ENCODE data around the gene MAP3K19.
"Not testable (repeated sequence)": the region's sequence is repeated elsewhere in the genome, so short reads cannot be mapped to it uniquely, and the experiment has no call there.

Gene MAP3K19, protein sequence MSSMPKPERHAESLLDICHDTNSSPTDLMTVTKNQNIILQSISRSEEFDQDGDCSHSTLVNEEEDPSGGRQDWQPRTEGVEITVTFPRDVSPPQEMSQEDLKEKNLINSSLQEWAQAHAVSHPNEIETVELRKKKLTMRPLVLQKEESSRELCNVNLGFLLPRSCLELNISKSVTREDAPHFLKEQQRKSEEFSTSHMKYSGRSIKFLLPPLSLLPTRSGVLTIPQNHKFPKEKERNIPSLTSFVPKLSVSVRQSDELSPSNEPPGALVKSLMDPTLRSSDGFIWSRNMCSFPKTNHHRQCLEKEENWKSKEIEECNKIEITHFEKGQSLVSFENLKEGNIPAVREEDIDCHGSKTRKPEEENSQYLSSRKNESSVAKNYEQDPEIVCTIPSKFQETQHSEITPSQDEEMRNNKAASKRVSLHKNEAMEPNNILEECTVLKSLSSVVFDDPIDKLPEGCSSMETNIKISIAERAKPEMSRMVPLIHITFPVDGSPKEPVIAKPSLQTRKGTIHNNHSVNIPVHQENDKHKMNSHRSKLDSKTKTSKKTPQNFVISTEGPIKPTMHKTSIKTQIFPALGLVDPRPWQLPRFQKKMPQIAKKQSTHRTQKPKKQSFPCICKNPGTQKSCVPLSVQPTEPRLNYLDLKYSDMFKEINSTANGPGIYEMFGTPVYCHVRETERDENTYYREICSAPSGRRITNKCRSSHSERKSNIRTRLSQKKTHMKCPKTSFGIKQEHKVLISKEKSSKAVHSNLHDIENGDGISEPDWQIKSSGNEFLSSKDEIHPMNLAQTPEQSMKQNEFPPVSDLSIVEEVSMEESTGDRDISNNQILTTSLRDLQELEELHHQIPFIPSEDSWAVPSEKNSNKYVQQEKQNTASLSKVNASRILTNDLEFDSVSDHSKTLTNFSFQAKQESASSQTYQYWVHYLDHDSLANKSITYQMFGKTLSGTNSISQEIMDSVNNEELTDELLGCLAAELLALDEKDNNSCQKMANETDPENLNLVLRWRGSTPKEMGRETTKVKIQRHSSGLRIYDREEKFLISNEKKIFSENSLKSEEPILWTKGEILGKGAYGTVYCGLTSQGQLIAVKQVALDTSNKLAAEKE (N-terminal part only)

DNA sequence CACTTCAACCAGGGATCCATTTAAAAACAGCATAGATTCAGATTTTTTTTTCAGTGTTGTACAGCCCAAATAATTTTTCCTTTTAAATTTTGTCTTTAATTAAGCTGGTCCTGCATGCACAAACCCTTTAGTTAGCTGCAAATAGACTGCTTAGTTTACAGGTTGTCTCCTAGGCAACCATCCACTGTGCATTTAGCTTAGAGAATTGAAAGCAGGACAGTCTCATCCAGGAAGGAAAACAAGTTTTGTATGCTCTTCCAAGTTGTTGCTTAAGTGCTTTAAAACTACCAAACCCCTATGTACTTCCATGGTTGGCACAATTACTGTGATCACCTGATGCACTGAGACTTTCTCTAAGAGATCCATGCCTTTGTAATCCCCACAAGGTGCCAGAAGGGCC is at the start of gene MAP3K19:
MAP3K19 (minus strand) TSS at position 148 of the 400 bp plus-strand sequence. CDS start 22,800 bp downstream, outside the sequence.
- no peak for DNase-seq

- no peak for DNase-seq
Observed at GRCh38 chr2:135096665-135097446, 49.6 kb upstream of the MAP3K19 start.

DNA sequence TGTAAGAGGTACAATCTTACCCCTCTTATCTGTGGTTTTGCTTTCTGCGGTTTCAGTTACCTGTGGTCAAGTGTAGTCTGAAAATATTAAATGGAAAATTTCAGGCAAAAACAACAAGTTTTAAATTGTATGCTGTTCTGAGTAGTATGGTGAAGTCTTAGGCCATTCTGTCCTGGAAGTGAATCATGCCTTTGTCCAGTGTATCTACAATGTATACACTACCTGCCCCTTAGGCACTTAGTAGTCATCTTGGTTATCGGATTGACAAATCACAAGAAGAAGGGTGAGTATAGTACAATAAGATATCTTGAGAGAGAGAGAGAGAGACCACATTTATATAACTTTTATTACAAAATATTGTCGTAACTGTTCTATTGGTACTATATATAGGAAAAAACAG is 48.3 kb upstream of the MAP3K19 start:
- DNase-seq = no peak

- no peak for DNase-seq
Observed at GRCh38 chr2:135094508-135094907, 47.3 kb upstream of the MAP3K19 start.

- no peak for DNase-seq
Observed at GRCh38 chr2:135093670-135094330, 46.6 kb upstream of the MAP3K19 start.

GRCh38 chr2:135093193-135093592 is 45.9 kb upstream of the MAP3K19 start:
- no peak for DNase-seq

DNA sequence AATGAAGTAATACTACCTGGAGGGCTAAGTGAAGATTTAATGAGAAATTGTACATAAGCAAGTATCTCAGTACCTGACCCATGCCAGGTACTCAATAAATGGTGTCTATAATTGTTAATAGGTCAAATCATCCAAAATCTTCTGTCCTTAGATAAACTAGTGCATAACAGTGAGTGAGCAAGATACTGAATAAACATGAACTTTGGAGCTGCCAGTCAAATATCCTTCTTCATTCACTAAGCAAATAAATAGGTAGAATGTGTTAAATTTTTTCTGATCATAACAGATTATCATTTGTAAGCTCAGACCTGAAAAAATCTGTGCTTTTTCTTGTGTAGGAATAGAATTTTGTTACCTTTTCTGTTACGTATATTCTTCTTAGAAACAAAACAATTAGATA is 44.4 kb upstream of the MAP3K19 start:
- DNase-seq = no peak

- DNase-seq = not testable (repeated sequence)
Observed at GRCh38 chr2:135089597-135089996, 42.4 kb upstream of the MAP3K19 start.

GRCh38 chr2:135086222-135086621 is 39.0 kb upstream of the MAP3K19 start:
- no peak for DNase-seq

- DNase-seq = no peak
Observed at GRCh38 chr2:135078417-135078816, 31.2 kb upstream of the MAP3K19 start.

DNA sequence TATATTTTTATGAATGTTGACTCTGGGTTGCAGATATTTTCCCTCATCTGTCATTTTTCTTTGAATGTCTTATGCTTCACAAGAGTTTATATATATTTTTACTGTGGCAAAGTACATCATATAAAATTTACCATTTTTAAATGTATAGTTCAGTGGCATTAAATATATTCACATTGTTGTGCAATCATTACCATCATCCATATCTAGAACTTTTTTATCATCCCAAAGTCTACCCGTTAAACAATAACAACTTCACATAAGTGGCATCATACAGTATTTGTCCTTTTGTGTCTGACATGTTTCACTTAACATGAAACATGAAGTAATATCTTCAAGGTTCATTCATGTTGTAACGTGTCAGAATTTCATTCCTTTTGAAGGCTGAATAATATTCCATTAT is 29.3 kb upstream of the MAP3K19 start:
- DNase-seq = no peak

DNA sequence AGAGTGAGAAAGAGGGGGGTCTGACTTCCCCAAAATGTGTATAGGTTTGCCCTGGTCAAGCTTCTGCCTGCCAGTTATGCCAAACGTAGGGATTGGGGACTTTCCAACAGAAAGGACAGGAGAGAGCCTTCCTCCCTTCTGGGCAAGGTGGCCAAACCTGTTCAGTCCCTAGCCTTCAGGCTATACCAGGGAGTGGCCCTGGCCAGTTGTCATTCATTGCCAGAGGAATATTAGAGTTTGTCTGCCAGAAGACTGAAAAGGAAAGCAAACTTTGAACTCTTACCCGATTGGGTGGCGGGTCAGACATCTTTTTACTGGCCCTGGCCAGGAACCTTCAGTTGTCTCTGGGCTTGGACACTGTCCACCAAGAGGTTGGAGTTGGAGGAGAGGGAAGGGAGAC is 27.0 kb upstream of the MAP3K19 start:
- DNase-seq = no peak

DNA sequence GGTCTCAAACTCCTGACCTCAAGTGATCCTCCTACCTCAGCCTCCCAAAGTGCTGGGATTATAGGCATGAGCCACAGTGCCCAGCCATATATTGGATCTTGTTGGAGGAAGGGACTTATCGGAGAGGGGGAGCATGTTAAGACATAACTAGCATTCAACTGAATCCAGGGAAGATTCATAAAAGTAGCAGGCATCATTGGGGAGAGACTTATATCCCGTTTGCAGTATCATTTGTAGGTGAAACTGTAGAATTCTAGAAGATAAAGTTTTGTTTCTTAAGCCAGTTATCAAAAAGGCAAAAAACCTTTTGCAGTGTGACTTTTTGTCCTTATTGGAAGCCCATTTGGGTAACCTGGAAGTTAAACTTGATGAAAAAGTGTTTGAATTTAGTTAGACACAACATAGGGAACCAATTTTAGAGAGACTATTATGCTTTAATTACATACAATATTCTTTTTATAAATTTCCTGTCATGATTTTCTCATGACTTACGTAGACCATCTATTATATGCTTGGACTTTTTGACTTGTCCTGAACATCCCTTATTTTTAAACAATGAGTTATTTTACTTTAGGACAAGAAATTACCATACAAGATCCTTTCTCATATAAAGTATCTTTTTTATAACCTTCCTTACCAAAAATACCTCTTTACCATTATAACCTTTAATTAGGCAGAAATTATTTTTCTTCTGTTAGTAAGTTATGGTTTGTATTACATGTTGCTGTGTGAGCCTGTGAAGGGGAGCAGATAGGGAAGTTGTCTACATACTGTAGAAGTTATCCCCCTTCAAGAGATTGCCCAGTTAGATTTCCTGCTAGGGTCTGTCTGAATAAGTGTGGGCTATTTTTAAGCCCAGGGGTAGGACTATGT is 25.1 kb upstream of the MAP3K19 start:
- DNase-seq = no peak

- no peak for DNase-seq
Observed at GRCh38 chr2:135066710-135067109, 19.5 kb upstream of the MAP3K19 start.

- DNase-seq = no peak
Observed at GRCh38 chr2:135064149-135064548, 16.9 kb upstream of the MAP3K19 start.

DNA sequence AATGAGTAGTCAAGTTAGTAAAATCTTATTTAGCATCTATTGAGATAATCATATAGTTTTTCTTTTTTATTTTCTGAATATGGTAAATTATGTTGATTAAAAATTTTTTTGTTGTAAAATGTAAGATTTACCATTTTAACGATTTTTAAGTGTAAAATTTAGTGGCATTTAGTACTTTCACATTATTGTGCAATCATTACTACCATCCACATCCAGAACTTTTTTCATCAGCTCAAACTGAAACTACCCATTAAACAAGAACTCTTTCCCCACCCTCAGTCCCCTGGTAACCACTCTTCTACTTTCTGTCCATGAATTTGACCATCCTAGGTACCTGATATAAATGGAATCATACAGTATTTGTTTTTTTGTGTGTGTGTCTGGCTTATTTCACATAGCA is 16.0 kb upstream of the MAP3K19 start:
- no peak for DNase-seq

DNA sequence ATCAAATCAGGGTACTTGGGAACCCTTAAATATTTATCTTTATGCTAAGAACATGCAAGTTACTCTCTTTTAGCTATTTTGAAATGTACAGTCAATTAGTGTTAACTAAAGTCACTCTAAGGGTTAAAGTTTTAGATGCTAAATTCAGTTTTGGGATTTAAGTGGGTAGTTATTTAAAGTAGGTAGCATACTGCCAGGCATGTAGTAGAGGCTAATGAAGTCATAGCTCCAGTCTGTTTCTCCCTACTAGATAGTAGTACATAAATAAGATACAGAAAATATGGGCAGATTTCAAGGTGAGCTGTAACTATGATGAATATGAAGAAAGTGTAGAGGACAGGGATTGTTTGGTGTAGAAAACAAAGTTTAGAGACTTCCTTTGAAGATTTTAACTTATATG is 12.3 kb upstream of the MAP3K19 start:
- no peak for DNase-seq

GRCh38 chr2:135056790-135057189 is 9.5 kb upstream of the MAP3K19 start:
- no peak for DNase-seq

DNA sequence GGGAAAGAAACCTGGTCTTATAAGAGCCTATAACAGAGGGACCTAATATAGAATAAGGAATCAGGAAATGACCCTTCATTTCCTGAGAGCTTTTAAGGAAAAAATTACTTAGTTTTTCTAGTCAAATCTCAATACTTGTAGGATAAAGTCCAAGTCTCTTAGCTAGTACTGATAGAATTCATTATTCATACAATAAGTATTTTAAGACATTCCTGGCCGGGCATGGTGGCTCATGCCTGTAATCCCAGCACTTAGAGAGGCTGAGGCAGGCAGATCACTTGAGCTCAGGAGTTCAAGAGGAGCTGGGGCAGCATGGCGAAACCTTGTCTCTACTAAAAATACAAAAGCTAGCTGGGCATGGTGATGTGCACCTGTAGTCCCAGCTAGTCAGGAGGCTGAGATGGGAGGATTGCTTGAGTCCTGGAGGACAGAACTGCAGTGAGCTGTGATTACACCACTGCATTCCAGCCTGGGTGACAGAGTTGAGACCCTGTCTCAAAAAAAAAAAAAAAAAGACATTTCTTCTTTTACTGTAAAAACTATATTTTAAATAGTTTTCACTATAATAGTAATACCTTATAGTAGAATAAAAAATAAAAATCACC is 8.0 kb upstream of the MAP3K19 start:
- no peak for DNase-seq

DNA sequence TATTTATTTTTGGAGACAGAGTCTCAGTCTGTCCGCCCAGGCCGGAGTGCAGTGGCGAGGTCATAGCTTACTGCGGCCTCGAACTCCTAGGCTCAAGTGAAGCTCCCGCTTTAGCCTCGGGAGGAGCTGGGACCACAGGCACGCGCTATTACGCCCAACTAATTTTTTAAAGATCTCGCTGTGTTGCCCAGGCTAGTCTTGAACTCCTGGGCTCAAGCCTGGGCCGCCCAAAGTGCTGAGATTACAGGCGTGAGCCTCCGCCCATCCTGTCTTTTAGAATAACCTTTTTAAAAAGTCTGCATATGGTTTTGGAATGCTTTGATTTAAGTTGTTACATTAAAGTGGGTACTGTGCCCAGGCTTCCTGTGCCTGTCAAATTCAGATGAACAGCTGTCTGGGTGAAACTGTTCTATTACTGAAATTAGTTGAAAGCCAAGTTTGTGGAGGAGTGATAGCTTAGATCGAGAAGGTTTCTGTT is 5.8 kb upstream of the MAP3K19 start:
- peak; percentile 40 for DNase-seq
